ENCODE measurements around the gene ALDH1A2. TPM values are rescaled to one million over a fixed set of nuclear protein-coding genes. Genes with fewer than 3 reads are reported as not detected.

ALDH1A2 gene
- total and polyA plus RNA-seq, 4 donors: 3.8 to 15.1 (median 8.0) TPM

DNA sequence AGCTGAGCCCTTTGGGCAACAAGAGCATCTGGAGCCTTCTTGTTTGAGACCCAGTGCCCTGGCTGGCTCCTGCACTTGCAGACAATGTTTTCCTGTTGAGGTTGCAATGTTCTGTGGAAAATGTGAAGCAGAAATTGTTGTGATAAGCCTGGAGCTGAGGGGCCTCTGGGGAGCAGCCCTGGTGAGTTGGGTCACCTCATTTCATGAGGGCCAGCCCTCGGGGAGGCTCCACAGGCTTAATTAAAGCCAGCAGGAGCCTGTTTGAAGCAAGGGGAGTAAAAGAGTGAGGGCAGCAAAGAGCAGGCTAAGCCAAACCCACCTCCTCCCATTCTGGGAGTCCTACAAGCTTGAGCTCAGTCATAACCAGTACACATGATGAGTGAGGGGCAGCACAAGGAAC is 154.3 kb downstream of the ALDH1A2 start:
- no peaks in the 10 kb centered on the region for H3K4me1 ChIP-seq (ENCODE audit: control insufficient read depth in 1 of 2, insufficient read depth in 2 of 2, low read length in 2 of 2)
- no peak overlapping the region for H3K27ac ChIP-seq (ENCODE audit: low read depth in 1 of 2, low read length in 2 of 2)
- no peaks in the 10 kb centered on the region for H3K27me3 ChIP-seq (ENCODE audit: control insufficient read depth in 1 of 2, insufficient read depth in 2 of 2, low read length in 1 of 2)
- no peaks in the 10 kb centered on the region for H3K36me3 ChIP-seq (ENCODE audit: control insufficient read depth in 1 of 2, insufficient read depth in 2 of 2, low read length in 1 of 2)
- intact Hi-C loops (cut with DNase I): no loop called here
- H3K4me3 ChIP-seq (ENCODE audit: low read length in 2 of 2): no peak overlapping the region
- H3K9me3 ChIP-seq (ENCODE audit: control insufficient read depth, low read length): no peaks in the 10 kb centered on the region
- ATAC-seq (ENCODE audit: low FRiP score): no peak
- no peak for DNase-seq
- 12 to 13% methylated on average over 1 of the region's 1 CpG for WGBS, 2 donors

DNA sequence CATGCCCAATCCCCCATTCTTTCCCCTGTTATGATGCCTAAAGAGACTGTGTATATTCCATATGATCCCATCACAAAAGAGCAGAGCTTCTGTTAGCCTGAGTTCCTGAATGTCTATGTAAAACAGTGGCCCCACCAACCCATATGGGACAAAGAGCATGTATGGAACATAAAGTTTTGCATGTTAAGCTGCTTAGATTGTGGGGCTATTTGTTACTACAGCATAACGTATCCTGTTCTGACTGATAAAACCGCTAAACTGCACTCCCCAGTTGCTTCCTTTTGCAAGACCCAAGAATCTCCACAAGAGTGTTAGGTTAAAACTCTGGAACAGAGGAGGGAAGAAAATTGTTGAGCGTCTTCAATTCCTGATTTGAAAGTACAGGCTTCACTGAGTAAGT is 154.8 kb downstream of the ALDH1A2 start:
- H3K9me3 ChIP-seq (ENCODE audit: control insufficient read depth, low read length): no peaks in the 10 kb centered on the region
- H3K36me3 ChIP-seq (ENCODE audit: control insufficient read depth in 1 of 2, insufficient read depth in 2 of 2, low read length in 1 of 2): no peaks in the 10 kb centered on the region
- H3K4me1 ChIP-seq (ENCODE audit: control insufficient read depth in 1 of 2, insufficient read depth in 2 of 2, low read length in 2 of 2): no peaks in the 10 kb centered on the region
- H3K27me3 ChIP-seq (ENCODE audit: control insufficient read depth in 1 of 2, insufficient read depth in 2 of 2, low read length in 1 of 2): no peaks in the 10 kb centered on the region
- 97 to 99% methylated on average over 3 of the region's 3 CpGs for WGBS, 2 donors
- DNase-seq: no peak
- intact Hi-C loops (cut with DNase I): no loop called here
- H3K27ac ChIP-seq (ENCODE audit: low read depth in 1 of 2, low read length in 2 of 2): no peak overlapping the region
- ATAC-seq (ENCODE audit: low FRiP score): no peak
- no peak overlapping the region for H3K4me3 ChIP-seq (ENCODE audit: low read length in 2 of 2)

DNA sequence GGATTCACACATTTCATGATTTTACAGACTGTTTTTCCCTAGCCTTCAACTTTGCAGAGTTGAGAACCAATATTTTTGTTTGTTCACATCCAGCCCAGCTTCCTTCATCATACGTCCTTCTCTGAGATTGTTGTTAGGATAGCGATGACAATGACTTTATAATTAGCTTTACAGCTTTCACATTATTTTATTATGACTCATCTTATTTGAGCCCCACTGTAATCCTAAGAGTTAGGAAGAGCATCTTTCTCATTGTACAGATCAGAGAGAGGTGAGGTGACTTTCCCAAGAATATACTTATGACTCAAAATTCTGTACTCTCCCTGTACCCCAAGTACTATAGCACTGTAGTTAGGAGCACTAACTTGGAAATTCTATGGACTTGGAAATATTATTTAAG is 156.1 kb downstream of the ALDH1A2 start:
- H3K4me1 ChIP-seq (ENCODE audit: control insufficient read depth in 1 of 2, insufficient read depth in 2 of 2, low read length in 2 of 2): no peaks in the 10 kb centered on the region
- intact Hi-C loops (cut with DNase I): no loop called here
- WGBS, 2 donors: 58 to 66% methylated on average over 2 of the region's 2 CpGs

DNA sequence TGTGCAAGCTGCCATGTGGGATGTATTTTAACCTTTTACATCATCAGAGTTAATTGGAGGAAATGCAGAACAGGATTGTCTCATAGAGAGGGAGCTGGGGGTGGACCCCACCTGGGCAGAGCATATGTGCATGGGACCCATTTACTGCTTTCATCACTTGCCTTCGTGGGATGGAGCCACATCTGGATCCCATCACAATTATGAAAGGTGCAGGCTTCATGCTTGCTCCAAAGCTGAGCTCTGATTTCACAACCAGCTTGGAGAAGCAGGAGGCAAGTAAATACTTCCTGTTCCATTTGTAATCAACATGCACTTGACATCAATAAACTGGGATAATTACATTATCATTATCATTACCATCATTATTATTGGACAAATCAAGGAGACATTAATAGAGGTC is 161.9 kb downstream of the ALDH1A2 start:
- no peak overlapping the region for H3K27ac ChIP-seq (ENCODE audit: low read depth in 1 of 2, low read length in 2 of 2)
- H3K27me3 ChIP-seq (ENCODE audit: control insufficient read depth in 1 of 2, insufficient read depth in 2 of 2, low read length in 1 of 2): no peaks in the 10 kb centered on the region
- H3K9me3 ChIP-seq (ENCODE audit: control insufficient read depth, low read length): no peaks in the 10 kb centered on the region
- DNase-seq: no peak
- no peak overlapping the region for H3K4me3 ChIP-seq (ENCODE audit: low read length in 2 of 2)
- no peaks in the 10 kb centered on the region for H3K36me3 ChIP-seq (ENCODE audit: control insufficient read depth in 1 of 2, insufficient read depth in 2 of 2, low read length in 1 of 2)
- intact Hi-C loops (cut with DNase I): no loop called here
- no peaks in the 10 kb centered on the region for H3K4me1 ChIP-seq (ENCODE audit: control insufficient read depth in 1 of 2, insufficient read depth in 2 of 2, low read length in 2 of 2)
- ATAC-seq (ENCODE audit: low FRiP score): no peak
- WGBS, 2 donors: 22 to 37% methylated on average over 1 of the region's 1 CpG

More for the DNA sequence above, 156.1 kb downstream of the ALDH1A2 start:
- H3K4me3 ChIP-seq (ENCODE audit: low read length in 2 of 2): no peak overlapping the region
- ATAC-seq (ENCODE audit: low FRiP score): no peak
- no peaks in the 10 kb centered on the region for H3K9me3 ChIP-seq (ENCODE audit: control insufficient read depth, low read length)
- DNase-seq: no peak
- no peaks in the 10 kb centered on the region for H3K36me3 ChIP-seq (ENCODE audit: control insufficient read depth in 1 of 2, insufficient read depth in 2 of 2, low read length in 1 of 2)
- H3K27ac ChIP-seq (ENCODE audit: low read depth in 1 of 2, low read length in 2 of 2): no peak overlapping the region
- no peaks in the 10 kb centered on the region for H3K27me3 ChIP-seq (ENCODE audit: control insufficient read depth in 1 of 2, insufficient read depth in 2 of 2, low read length in 1 of 2)

Other genes with a start within 250 kb of the ALDH1A2 start
- gene AQP9, start 72.7 kb upstream of the ALDH1A2 start, total RNA-seq: 1 to 10 TPM; 2.6 to 7.9 TPM
- 1 to 10 TPM in 1 of 2 donors, under 1 TPM in 1; 0.59 to 2.8 TPM for gene AQP9, start 72.7 kb upstream of the ALDH1A2 start, polyA plus RNA-seq